K562 (cell line): ENCODE measurements around the gene CIB1. TPM values are rescaled to one million over a fixed set of nuclear protein-coding genes. Genes with fewer than 3 reads are reported as not detected.
"Not testable (repeated sequence)": the region's sequence is repeated elsewhere in the genome, so short reads cannot be mapped to it uniquely, and the experiment has no call there.

Experiments
- ATAC-seq: fragments of 200-7000 bp; cut with Tn5 transposase; 3 replicates; pipeline ENCODE4 v1.9.1; 2020; ENCODE audit warnings: moderate library complexity
- BruUV-seq: library from RNA; stranded (reverse); fragments of 400-500 nt; replicated peaks from 2 replicates; lab custom pipeline; 2021; lab: Mats Ljungman, UMichigan
- CTCF ChIA-PET: fragments of 300-600 bp; formaldehyde crosslinking; extraction: SDS; loops from one replicate; lab custom pipeline; 2021; ENCODE audit warnings: low intra/inter-chr PET ratio; lab: Yijun Ruan, JAX
- POLR2A ChIA-PET: fragments of 300-600, 350-650 bp; sonication (Branson Sonifier 250); formaldehyde crosslinking; extraction: SDS; loops from one replicate; lab custom pipeline; 2021; ENCODE audit warnings: antibody characterized with exemption, inconsistent platforms; lab: Yijun Ruan, JAX
- DNase-seq, 4 experiments: peaks; one replicate each; pipeline versions ENCODE4 v3.0.0 to v3.0.0-alpha.2; 2011 to 2018; ENCODE audit warnings: low spot score in 3 of 4, mixed read lengths in 3 of 4; ENCODE audit errors: extremely low read depth in 1 of 4
- FAIRE-seq: peaks from 2 replicates; lab custom pipeline; 2011; peaks lifted over from hg19 to GRCh38; lab: Jason Lieb, UNC
- H2AFZ ChIP-seq: 2 replicates; pipeline ENCODE4 v1.6.0; 2011; ENCODE audit warnings: low read depth, low read length, control low read depth, inconsistent platforms
- H3K27ac ChIP-seq: fragments of 200-600 bp; 3 replicates; pipeline ENCODE4 v1.8.0; 2011; ENCODE audit warnings: low read depth, mild to moderate bottlenecking, control low read depth, inconsistent platforms, low read length, moderate library complexity, mixed read lengths; ENCODE audit errors: extremely low read depth
- H3K27me3 ChIP-seq, 2 experiments: fragments of 300-600 bp in 1 of 2; 2 replicates in 1 of 2; 3 replicates in 1 of 2; pipeline versions ENCODE4 v1.6.0 to v1.8.0; 2011; ENCODE audit warnings: inconsistent platforms in 2 of 2, low read length in 2 of 2, mild to moderate bottlenecking in 1 of 2, mixed read lengths in 1 of 2, moderate library complexity in 1 of 2; ENCODE audit not compliant: control insufficient read depth in 2 of 2, insufficient read depth in 2 of 2
- H3K36me3 ChIP-seq: fragments of 300-600 bp; 3 replicates; pipeline ENCODE4 v1.8.0; 2011; ENCODE audit warnings: mild to moderate bottlenecking, low read length, inconsistent platforms; ENCODE audit not compliant: control insufficient read depth, insufficient read depth
- H3K4me1 ChIP-seq, 2 experiments: fragments of 200-600 bp in 1 of 2; replicated peaks in 1 of 2; 2 replicates in 1 of 2; 3 replicates in 1 of 2; pipeline versions ENCODE4 v1.5.1 to v1.8.0; 2011; ENCODE audit warnings: inconsistent platforms in 2 of 2, low read length in 2 of 2, mild to moderate bottlenecking in 1 of 2, mixed read lengths in 1 of 2, moderate library complexity in 1 of 2; ENCODE audit not compliant: control insufficient read depth in 2 of 2, insufficient read depth in 2 of 2
- H3K4me2 ChIP-seq: 2 replicates; pipeline ENCODE4 v1.6.1; 2011; ENCODE audit warnings: low read length, control low read depth, inconsistent platforms, mixed read lengths; ENCODE audit not compliant: insufficient read depth
- H3K4me3 ChIP-seq: fragments of 200-600 bp; sonication (generic), shearing (Covaris generic); 2 replicates; pipeline ENCODE4 v1.5.1; 2016; ENCODE audit warnings: control low read depth, inconsistent platforms
- H3K79me2 ChIP-seq: fragments of 200-600 bp; 3 replicates; pipeline ENCODE4 v1.8.0; 2011; ENCODE audit warnings: low read length, inconsistent platforms; ENCODE audit not compliant: control insufficient read depth, insufficient read depth
- H3K9ac ChIP-seq, 2 experiments: 2 replicates each; pipeline versions ENCODE4 v1.6.0 to v1.6.1; 2011; ENCODE audit warnings: low read depth in 2 of 2, low read length in 2 of 2, control low read depth in 1 of 2, inconsistent platforms in 1 of 2, mild to moderate bottlenecking in 1 of 2, mixed read lengths in 1 of 2; ENCODE audit not compliant: insufficient read depth in 1 of 2
- H3K9me1 ChIP-seq: one replicate; pipeline ENCODE4 v1.6.0; 2011; ENCODE audit warnings: inconsistent platforms, mild to moderate bottlenecking, low read length, moderate library complexity; ENCODE audit not compliant: control insufficient read depth, insufficient read depth
- H3K9me3 ChIP-seq: replicated peaks from 2 replicates; pipeline ENCODE4 v1.5.1; 2011; ENCODE audit warnings: low read depth, low read length, inconsistent platforms; ENCODE audit not compliant: control insufficient read depth, insufficient read depth
- H4K20me1 ChIP-seq: replicated peaks from 2 replicates; pipeline ENCODE4 v1.6.1; 2011; ENCODE audit warnings: low read length, inconsistent platforms, mixed read lengths; ENCODE audit not compliant: control insufficient read depth, insufficient read depth
- MEIS2 ChIP-seq: fragments of 450-650 bp; IDR thresholded peaks from 2 replicates; pipeline ENCODE4 v1.6.1; 2014; ENCODE audit warnings: mild to moderate bottlenecking; ENCODE audit not compliant: partially characterized antibody
- PBX2 ChIP-seq, 2 experiments: IDR thresholded peaks in 1 of 2; conservative IDR thresholded peaks in 1 of 2; 2 replicates each; pipeline ENCODE4 v1.6.1; 2016; ENCODE audit warnings: low read depth in 2 of 2, mild to moderate bottlenecking in 1 of 2, missing compliant biosample characterization in 1 of 2, missing genetic modification characterization in 1 of 2, moderate library complexity in 1 of 2
- PKNOX1 ChIP-seq: fragments of 450-650 bp; IDR thresholded peaks from 2 replicates; pipeline ENCODE4 v1.6.1; 2016
- WGBS: fragments of 100-300 bp; shearing (Covaris generic); methylation state at CpG from one replicate; pipeline ENCODE4 v1.1.6; 2016; ENCODE audit warnings: low coverage, mixed read lengths; ENCODE audit not compliant: insufficient coverage; ENCODE audit errors: missing lambda C conversion rate; 5-methylcytosine and 5-hydroxymethylcytosine counted together
- in situ Hi-C: fragments of 300-500 bp; cut with MboI; formaldehyde crosslinking; loops from 4 replicates; pipeline ENCODE4 v1.15.0; 2018; ENCODE audit warnings: inconsistent platforms, mixed read lengths
- intact Hi-C: fragments of 100-400 bp; cut with micrococcal nuclease; formaldehyde crosslinking; loops from 2 replicates; pipeline ENCODE4 v1.14.2; 2022
- polyA plus RNA-seq, 8 experiments: library from polyadenylated mRNA; depleted of rRNA in 4 of 8; stranded (reverse) in 5 of 8; unstranded in 3 of 8; fragments of >200 nt; fragmentation: Nextera tagmentation in 2 of 8; fragmentation: Illumina TruSeq in 1 of 8; extraction: Ambion mirVana in 2 of 8; extraction: Trizol in 1 of 8; gene quantifications; 2 replicates each; pipeline versions ENCODE4 v1.2.1 to v1.2.3, GENCODE V29; 2011 to 2014; ENCODE audit warnings: inconsistent platforms in 1 of 8, missing spikeins in 1 of 8
- total RNA-seq, 7 experiments: library from RNA; depleted of rRNA in 6 of 7; stranded (reverse); fragments of >200 nt in 6 of 7; fragmentation: Illumina TruSeq in 2 of 7; extraction: Trizol in 2 of 7; gene quantifications; 2 replicates each; pipeline versions ENCODE4 v1.2.1 to v1.2.3, GENCODE V29; 2011 to 2021; ENCODE audit warnings: low replicate concordance in 1 of 7

CIB1 gene
- total and polyA plus RNA-seq, 9 of the 15 experiments (the other 6 are each of a cell fraction or from before 2014, with no cell fraction given): 14.9 to 136 (median 64.5) TPM

DNA sequence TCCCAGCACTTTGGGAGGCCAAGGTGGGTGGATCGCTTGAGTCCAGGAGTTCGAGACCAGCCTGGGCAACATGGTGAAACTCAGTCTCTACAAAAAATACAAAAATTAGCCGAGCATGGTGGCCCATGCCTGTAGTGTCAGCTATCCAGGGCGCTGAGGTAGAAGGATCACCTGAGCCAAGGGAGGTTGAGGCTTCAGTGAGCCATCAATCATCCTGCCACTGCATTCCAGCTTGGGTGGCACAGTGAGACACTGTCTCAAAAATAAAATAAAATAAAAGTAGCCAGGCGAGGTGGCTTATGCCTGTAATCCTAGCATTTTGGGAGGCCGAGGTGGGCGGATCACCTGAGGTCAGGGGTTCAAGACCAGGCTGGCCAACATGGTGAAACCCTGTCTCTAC is 45.7 kb downstream of the CIB1 start:
- peaks cover 56 to 61% of the 10 kb centered on the region in 2 experiments for H3K4me1 ChIP-seq
- CTCF ChIA-PET, intact Hi-C loops: not testable (repeated sequence)

More for the DNA sequence above, 45.7 kb downstream of the CIB1 start:
- FAIRE-seq; in situ Hi-C loops; H2AFZ ChIP-seq; DNase-seq; H3K4me2 ChIP-seq; H3K27me3 ChIP-seq; H3K9ac ChIP-seq; H3K4me3 ChIP-seq; H3K9me3 ChIP-seq; BruUV-seq; ATAC-seq; H4K20me1 ChIP-seq; H3K9me1 ChIP-seq; TF ChIP-seq PBX2 (CRISPR knock-in tag; IDR thresholded peaks at IDR 0.05; ENCODE audit: low read depth): not testable (repeated sequence)
- POLR2A ChIA-PET: interaction anchor here (0.7 kb wide), 1 partner anchor 220 kb away, joined by 3 read pairs; no protein-coding TSS in a partner anchor
- Histone ChIP-seq H3K36me3 (peaks cover 25% of the 10 kb centered on the region; the same call in 2 of the 3 replicates), H3K79me2 (peaks cover 78% of the 10 kb centered on the region), H3K27ac (peak overlapping the region; percentile 20; the same call in 1 of the 3 replicates)
- TF ChIP-seq PKNOX1 (peak; percentile 72), PBX2 (tag; conservative IDR thresholded peaks at IDR 0.05; ENCODE audit: low read depth) (peak; percentile 39; the same call in 1 of the 2 replicates), MEIS2 (peak; percentile 62)
- 88% methylated on average over 7 of the region's 7 CpGs for WGBS
